Esophagus muscularis mucosa (tissue), 3 donors: ENCODE measurements around the gene PTPN3.

Experiments used
- POLR2A ChIP-seq: fragments of 450-650 bp; IDR thresholded peaks from one replicate; pipeline ENCODE4 v1.6.1; 2017; ENCODE audit warnings: antibody characterized with exemption, moderate library complexity, mild to moderate bottlenecking, low read depth
- POLR2AphosphoS5 ChIP-seq, 2 donors: sonication (generic); formaldehyde crosslinking; IDR thresholded peaks; one replicate each; pipeline ENCODE4 v1.6.1; 2017; ENCODE audit warnings: antibody characterized with exemption in 2 of 2
- TF ChIP-seq, protein P1 (sequence below), 3 experiments: fragments of 200-600 bp in 2 of 3; fragments of 450-650 bp in 1 of 3; sonication (generic) in 2 of 3; IDR thresholded peaks; one replicate each; pipeline ENCODE4 v1.5.1; 2017 to 2019; ENCODE audit warnings: antibody characterized with exemption in 3 of 3, mild to moderate bottlenecking in 2 of 3, moderate library complexity in 1 of 3

DNA sequence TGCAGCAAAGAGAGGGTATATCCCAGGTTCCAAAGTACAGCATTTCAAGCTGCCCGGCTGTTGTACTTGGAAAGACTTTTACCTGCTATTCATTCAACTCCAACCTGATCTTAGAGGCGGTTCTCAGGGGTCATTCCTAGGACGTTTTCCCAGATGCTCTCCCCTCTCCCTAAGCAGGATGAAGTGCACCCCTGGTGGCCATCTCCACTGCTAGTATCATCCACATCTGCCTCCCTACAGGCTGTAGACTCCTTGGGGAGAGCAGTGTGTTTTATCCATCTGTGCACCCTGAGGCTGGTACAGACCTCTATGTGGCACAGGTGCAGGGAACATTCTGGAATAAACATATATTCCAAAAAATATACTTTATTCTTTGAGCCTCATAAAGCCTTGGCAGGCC, 56.8 kb downstream of the PTPN3 start:
- TF ChIP-seq POLR2A (no peak), POLR2AphosphoS5 (IDR thresholded peaks at IDR 0.05) (no peak)
- TF ChIP-seq, protein P1, sequence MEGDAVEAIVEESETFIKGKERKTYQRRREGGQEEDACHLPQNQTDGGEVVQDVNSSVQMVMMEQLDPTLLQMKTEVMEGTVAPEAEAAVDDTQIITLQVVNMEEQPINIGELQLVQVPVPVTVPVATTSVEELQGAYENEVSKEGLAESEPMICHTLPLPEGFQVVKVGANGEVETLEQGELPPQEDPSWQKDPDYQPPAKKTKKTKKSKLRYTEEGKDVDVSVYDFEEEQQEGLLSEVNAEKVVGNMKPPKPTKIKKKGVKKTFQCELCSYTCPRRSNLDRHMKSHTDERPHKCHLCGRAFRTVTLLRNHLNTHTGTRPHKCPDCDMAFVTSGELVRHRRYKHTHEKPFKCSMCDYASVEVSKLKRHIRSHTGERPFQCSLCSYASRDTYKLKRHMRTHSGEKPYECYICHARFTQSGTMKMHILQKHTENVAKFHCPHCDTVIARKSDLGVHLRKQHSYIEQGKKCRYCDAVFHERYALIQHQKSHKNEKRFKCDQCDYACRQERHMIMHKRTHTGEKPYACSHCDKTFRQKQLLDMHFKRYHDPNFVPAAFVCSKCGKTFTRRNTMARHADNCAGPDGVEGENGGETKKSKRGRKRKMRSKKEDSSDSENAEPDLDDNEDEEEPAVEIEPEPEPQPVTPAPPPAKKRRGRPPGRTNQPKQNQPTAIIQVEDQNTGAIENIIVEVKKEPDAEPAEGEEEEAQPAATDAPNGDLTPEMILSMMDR (IDR thresholded peaks at IDR 0.05) = no peak
